HTERT RPE-1 (cell line): Measurements from ENCODE around the gene MRPS6.

Experiments
- in situ Hi-C: fragments of 300-500 bp; cut with MboI; formaldehyde crosslinking; loops from 4 replicates; pipeline ENCODE4 v1.14.3; 2020; ENCODE audit warnings: low sequenced_read_pairs

MRPS6 gene

GRCh38 chr21:34130716-34130985 lies 57.3 kb downstream of the MRPS6 start:
- in situ Hi-C loops = no loop called here

- in situ Hi-C loops = no loop called here
Measured at GRCh38 chr21:34131586-34131985, 58.2 kb downstream of the MRPS6 start.

GRCh38 chr21:34132202-34132601 lies 58.8 kb downstream of the MRPS6 start:
- in situ Hi-C loops = no loop called here

- in situ Hi-C loops = no loop called here
Measured at GRCh38 chr21:34132926-34133325, 59.5 kb downstream of the MRPS6 start.

GRCh38 chr21:34133392-34133791 lies 60.0 kb downstream of the MRPS6 start:
- in situ Hi-C loops = no loop called here

GRCh38 chr21:34133802-34134201 lies 60.4 kb downstream of the MRPS6 start:
- in situ Hi-C loops = no loop called here

GRCh38 chr21:34135330-34135729 lies 62.0 kb downstream of the MRPS6 start:
- in situ Hi-C loops = no loop called here

- in situ Hi-C loops = no loop called here
Measured at GRCh38 chr21:34141373-34141772, 68.0 kb downstream of the MRPS6 start.

GRCh38 chr21:34143685-34144182 lies 70.4 kb downstream of the MRPS6 start:
- in situ Hi-C loops = no loop called here

GRCh38 chr21:34144224-34144623 lies 70.8 kb downstream of the MRPS6 start:
- in situ Hi-C loops = no loop called here

- in situ Hi-C loops = no loop called here
Measured at GRCh38 chr21:34147792-34148418, 74.5 kb downstream of the MRPS6 start.

GRCh38 chr21:34148419-34148804 lies 75.0 kb downstream of the MRPS6 start:
- in situ Hi-C loops = no loop called here

- in situ Hi-C loops = no loop called here
Measured at GRCh38 chr21:34148826-34149558, 75.6 kb downstream of the MRPS6 start.

- in situ Hi-C loops = no loop called here
Measured at GRCh38 chr21:34152500-34152899, 79.1 kb downstream of the MRPS6 start.

- in situ Hi-C loops = no loop called here
Measured at GRCh38 chr21:34154878-34155277, 81.5 kb downstream of the MRPS6 start.

GRCh38 chr21:34156957-34157356 lies 83.6 kb downstream of the MRPS6 start:
- in situ Hi-C loops = no loop called here

- in situ Hi-C loops = no loop called here
Measured at GRCh38 chr21:34157521-34157920, 84.1 kb downstream of the MRPS6 start.

GRCh38 chr21:34158866-34159835 lies 85.8 kb downstream of the MRPS6 start:
- in situ Hi-C loops = no loop called here

GRCh38 chr21:34166468-34166867 lies 93.1 kb downstream of the MRPS6 start:
- in situ Hi-C loops = no loop called here

GRCh38 chr21:34170886-34171285 lies 97.5 kb downstream of the MRPS6 start:
- in situ Hi-C loops = no loop called here

- in situ Hi-C loops = no loop called here
Measured at GRCh38 chr21:34174470-34174869, 101.1 kb downstream of the MRPS6 start.

GRCh38 chr21:34176448-34176847 lies 103.1 kb downstream of the MRPS6 start:
- in situ Hi-C loops = no loop called here
